ENCODE results near the gene CDYL.

GRCh38 chr6:4884646-4885340, 108.6 kb downstream of the CDYL start:
- TF ChIP-seq CTCF (IDR thresholded peaks at IDR 0.05) (no peak), POLR2A (IDR thresholded peaks at IDR 0.05) (no peak)

Measured in heart left ventricle (tissue), 13 donors.